Umbilical cord (tissue), 2 donors: Measurements from ENCODE around the gene SYT9. TPM values are rescaled to one million over a fixed set of nuclear protein-coding genes. Genes with fewer than 3 reads are reported as not detected.
"Not testable (repeated sequence)": the region's sequence is repeated elsewhere in the genome, so short reads cannot be mapped to it uniquely, and the experiment has no call there.

ENCODE experiments used
- DNase-seq: peaks from one replicate; pipeline ENCODE4 v3.0.0-alpha.2; 2015; ENCODE audit warnings: low spot score
- total RNA-seq: library from RNA; depleted of rRNA; stranded (reverse); fragments of >200 nt; gene quantifications from one replicate; pipeline ENCODE4 v1.2.3, GENCODE V29; 2014; ENCODE audit warnings: low replicate concordance; ENCODE audit not compliant: insufficient read depth

SYT9 gene
- total RNA-seq, 1 donor from 2014 or later, result 8.7 TPM

DNA sequence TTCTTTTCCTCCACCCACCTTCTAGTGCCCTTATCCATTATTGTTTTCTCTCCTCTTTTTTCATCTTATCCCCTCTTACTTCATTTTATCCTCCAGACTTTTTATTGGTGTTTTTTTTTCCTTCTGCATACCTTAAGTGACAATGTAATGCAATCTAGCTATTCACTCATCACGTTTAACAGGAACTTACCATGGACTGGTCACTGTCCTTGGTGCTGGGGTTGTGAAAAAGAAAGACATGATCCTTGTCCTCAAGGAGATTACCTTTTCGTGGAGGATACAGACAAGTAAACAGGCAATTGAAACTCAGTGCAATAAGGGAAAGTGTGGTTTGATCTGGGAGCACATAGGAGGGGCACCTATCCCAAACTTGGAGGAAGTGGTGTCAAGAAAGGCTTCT is 20.7 kb downstream of the SYT9 start:
- no peak for DNase-seq

DNA sequence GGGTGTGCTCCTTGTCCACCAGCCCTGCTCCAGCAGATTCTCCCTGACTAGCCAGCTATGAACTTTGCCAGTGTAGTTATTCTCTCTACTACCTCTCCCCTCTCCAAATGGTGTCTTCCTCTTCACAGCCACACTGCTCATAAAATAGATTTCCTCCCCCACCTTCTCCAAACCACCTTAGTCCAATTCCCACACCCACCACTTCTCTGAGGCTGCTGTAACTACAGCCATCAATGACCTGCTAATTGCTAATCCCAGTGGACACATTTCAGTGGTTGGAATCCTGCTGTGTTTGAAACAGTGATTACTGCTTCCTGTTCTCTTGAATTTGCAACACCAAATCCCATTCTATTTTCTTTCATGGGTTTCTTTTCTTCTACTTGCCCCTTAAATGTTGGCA is 23.4 kb downstream of the SYT9 start:
- DNase-seq, result no peak

DNA sequence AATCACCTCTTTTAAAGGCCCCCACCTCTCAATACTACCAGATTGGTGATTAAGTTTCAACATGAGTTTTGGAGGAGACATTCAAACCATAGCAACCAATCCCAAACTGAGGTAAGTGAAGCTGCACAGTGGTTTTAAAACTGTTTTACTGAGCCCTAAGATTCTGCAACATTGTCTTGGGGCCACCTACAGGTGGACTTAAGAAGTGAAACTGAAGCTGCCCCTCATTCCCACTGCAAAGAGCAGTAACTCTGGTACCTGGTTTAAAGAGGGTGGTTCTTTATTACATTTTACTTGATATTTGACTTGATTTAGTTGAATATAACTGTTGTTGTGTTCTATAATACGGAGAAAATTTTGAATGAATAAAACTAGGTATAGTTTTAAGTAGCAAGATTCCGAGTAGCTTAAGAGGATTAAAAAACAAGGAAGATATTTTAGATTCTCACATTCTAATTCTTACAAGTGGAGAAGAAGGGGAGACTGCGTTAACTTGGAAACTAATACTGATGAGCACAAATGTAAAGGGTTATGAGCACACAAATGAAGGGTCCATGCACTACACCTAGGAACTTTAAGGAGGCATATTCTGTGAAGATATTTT is 26.7 kb downstream of the SYT9 start:
- peak; percentile 17 for DNase-seq

DNA sequence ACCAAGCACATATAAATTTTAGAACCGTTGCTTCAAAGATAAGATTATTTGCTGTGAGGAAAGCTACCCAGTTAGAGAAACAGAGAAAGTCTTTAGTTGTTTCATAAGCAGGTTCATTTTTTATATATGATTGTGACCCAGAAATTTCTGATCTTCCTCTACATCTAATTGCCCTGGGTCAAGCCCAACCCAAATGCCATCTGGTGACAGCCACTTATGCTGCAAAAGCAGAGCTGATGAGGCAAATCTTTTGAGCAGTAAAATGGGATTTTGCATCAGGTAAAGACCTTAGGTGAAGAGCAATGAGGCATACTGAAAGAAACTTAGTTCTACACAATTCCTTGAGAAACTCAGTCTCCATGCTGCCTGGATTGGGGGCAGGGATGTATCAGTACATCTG is 28.0 kb downstream of the SYT9 start:
- DNase-seq, result no peak

DNA sequence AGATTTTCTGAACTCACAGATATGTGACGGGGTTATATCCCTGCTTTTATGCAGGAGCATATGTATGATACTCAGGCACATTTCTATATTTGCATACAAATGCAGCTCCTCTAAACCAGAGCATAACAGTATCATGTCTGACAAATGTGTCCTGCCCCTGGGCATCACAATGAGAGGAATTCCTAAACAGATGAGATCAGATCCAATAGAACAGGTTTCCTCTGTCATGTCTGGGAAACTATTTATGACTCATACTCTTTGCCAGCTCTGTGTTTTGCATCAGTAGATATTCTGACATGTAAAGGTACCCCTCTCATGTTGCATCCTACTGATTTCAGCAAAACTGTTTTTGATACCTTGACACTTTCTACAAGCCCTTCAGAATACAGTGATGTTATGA is 29.4 kb downstream of the SYT9 start:
- DNase-seq, result peak; percentile 78

DNA sequence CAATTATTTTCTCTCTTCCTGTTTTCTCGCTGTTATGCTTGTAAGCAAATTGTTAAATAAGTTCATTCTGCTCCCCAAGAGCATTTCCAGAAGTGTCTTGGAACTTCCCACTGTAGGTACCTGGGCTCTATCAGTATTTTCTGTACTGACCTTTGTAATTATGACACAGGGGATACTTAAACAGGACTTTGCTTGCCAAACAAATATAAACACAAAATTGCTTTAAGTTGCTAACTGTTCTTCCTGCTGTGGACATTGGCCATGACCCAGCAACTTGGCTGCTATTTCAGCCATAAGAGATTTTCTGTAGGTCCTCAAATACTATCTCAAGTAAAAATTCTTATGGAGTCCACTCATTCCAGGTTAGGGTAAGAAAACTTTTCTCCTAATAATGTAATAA is 30.1 kb downstream of the SYT9 start:
- DNase-seq, result no peak

DNA sequence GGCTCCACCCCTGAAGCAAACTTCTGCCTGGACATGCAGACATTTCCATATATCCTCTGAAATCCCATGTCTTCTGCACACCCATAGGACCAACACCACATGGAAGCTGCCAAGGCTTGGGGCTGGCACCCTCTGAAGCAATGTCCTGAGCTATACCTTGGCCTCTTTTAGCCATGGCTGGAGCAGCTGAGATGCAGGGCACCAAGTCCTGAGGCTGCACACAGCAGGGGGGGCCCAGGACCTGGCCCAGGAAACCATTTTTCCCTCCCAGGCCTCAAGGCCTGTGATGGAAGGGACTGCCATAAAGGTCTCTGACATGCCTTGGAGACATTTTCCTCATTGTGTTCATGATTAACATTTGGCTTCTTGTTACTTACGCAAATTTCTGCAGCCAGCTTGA is 34.5 kb downstream of the SYT9 start:
- DNase-seq, result no peak

DNA sequence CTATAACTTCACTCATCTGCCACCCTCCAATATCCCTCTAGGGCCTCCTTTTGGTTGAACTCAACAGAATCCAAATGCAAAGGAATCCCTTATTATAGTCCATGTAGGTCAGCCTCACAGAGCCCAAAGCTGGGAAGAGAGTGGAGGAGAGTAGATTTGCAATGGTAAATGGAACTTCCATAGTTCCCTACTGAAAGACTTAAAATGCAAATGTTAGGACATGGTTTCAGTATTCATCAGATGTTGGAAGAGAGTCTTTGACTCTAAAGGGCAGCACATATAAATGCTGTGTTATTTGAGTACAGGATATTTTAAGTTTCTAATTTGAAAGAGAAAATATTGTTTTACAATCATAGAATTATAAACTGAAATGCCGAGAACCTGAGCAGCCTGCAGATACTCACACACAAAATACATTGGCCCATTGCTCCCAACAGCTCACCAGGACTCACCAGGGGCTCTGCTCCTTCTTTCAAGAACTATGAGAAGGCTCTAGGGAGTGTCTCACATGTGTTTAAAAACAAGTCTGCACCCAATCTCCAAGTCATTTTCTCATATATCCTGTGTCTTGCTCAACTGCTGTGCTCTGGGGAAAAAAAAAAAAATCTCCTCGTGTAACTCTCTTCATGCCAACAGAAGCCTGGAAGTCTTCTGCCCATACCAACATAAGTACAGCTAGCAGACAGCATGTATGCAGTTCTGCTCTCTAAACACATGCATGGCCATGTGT is 39.6 kb downstream of the SYT9 start:
- peak; percentile 60 for DNase-seq

DNA sequence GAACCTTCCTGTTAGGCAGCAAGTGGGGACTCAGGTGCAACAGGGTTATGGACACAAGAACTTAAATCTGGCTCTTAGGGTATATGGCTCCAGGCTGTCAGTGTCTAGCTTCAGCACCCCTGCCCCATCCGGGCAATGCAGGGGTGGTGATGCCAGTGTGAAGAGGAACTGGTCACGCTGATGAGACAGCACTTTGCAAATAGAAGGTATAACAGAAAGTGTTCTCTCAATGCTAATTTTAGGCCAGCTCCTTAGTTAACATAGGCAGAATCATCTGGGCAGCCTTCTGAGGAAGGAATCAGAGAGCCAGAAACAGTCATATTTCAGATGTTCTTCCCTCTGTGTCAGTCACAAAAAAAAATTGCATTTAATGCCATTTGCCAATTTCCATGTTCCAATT is 41.2 kb downstream of the SYT9 start:
- no peak for DNase-seq

DNA sequence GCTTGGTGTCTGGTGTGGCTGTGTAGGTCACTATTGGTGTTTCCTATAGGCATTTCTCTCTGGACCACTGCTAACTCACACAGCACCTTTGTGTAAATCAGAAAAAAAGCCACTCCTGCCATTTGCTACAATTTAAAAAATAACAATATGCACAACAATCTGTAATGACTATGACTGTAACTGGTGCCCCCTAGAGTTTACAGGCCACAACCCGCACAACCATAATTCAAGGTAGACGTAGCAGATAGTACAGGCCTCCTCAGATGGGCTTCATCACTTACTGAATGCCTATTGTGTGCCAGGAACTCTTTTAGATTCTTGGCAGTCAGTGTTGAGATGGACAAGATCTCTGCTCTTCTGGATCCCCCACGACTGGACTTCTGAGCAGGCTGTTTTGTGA is 47.7 kb downstream of the SYT9 start:
- no peak for DNase-seq

DNA sequence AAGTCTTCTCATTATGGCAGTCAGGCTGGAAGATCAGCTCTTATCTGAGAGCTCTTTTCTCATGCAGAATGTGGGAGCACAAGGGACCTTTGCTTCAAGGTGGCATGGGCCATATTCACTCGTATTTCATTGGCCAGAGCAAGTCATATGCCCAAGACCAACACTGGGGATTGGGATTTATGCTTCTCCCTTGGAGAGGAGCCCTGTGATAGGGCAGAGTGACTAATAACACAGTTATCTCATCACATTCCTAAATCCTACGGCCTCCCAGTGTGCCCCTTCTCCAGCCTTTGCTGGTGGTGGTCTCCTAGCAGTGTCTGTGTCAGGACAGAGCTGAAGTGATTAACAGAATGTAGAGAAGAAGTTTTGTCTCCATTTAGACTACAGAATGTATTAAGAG is 48.6 kb downstream of the SYT9 start:
- DNase-seq, result no peak

DNA sequence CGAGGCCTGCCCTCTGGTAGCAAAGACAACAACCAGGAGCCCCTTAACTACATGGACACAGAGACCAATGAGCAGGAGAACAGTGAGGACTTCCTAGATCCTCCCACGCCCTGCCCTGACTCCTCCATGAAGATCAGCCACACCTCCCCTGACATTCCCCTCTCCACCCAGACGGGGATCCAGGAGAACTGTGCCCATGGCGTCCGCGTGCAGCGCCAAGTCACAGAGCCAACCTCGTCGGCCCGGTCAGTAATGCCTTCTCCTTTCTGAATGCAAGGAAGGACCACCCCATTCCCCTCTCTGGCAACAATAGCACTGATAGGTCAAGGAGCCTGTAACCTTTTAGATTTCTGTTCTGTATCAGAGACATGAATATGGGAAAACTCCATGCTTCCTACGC is 51.4 kb downstream of the SYT9 start:
- no peak for DNase-seq

DNA sequence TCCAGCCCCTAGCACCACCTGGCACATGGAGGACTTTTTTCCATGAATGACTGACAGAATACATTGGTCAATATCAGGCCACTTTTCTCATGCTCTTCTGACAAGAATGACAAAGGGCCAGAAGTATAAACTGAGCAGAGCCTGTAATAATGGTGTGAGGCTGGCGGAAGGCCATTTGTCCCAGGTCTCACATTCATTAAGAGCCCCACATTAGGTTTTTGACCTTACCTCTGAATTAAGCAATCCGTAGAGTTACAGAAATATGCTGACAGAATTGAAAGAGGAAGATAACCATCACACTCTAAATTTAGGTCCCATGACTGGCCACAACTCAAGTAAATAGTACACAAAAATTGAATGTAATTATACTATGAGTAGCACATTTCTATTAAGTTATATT is 55.2 kb downstream of the SYT9 start:
- no peak for DNase-seq

DNA sequence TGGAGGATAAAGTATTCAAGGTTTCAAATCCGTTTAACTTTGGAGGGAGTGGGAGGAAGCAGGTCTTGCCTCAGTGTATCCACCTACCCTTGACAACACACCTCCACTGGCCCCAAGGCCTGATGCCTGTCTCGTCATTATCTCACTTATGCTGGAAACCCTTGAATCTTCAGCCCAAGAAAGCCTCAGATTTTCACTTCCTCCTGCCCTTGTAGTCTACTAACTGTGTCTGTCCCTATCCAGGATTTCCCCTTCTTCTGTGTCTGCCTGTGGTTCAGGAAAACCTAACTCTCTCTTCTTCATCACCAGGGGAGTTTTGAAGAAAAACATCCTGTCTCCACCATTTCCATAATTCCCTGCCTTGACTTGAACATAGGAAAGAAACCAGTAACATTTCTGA is 56.1 kb downstream of the SYT9 start:
- DNase-seq, result no peak

DNA sequence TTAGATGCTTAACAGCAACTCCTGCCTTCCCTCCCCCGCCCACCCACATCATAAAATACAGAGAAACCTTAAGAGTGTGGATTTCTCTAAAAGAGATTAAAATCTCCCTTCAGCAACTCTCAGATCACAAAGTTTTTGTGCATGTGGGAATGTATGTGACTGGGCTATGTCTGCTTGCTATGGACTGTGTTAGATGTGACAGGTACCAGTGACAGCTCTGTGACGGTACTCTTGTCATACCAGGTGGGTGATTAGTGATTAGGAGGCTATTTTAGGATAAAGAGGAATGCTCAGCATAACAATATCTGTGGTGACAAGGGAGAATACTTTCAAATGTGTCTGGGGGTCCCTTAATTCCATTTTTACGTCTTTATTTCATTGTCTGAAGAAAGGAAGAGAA is 60.2 kb downstream of the SYT9 start:
- no peak for DNase-seq

DNA sequence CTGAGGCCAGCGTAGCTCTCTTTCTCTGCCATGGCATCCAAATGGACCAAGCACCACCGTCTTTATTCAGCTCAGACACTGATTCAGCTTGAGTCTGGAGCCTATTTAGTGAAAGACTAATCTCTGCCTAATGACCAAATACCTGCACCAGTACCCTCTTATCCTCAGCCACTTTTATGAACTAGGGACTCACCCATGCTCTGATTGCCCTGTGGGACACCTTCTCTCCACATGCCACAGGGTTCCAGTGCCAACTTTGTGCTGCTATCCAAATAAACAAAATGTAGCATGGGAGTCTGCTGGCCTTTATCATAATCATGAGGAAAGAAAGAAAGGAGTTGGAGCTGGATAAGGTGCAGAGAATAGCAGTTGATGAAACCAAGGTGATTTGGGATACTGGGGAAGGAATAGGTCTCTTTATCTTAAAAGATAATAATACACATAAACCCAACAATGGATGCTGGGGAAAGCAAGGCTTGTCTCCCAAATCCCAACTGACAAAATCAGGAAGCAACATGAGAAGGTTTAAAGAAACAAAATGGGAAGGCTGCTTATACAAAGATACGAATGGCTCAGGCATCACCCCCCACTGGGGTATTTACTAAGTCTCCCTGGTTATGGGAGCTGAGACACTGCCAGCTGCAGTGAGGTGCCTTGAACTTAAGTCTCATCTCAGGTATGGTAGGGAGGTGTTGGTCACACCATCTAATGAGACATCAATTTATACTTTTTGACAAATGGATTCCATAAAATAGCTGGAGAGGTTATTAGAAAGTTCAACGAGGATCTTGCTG is 63.3 kb downstream of the SYT9 start:
- DNase-seq, result no peak

DNA sequence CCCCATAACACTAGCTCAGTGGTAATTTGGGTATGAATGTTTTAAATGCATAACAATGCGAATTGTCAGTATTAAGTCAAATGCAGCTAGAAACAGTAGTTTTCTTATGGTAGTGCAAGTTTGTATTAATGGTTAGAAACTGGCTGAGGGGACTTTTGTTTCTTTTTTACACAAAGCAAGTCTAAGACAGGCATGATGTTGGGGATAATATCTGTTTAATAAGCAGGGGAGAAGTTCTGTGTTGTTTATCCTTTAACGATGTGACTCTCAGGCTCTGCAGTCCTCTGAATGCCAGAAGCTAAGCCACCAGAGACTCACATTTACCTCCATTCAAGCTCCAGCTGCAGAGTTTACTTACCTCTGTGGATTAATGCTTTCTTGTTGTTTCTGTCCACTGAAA is 67.8 kb downstream of the SYT9 start:
- DNase-seq, result no peak

DNA sequence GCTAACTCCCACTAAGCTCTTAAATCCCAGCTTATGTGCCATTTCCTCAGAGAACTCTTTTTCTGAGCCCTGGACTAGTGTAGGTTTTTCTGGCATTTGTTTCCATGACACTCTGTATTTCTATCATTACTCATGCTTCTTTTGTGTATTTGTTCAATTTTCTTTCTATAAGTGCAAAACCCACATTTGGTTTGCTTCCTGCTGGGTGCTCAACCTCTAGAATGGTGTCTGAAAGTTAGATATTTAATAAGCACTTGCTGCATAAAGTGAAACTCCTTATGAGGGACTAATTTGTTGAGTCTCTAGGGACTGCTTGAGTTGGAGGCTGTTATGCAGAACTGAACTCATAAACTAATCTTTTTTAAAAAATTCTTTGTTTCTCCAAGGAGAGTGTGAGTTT is 68.6 kb downstream of the SYT9 start:
- DNase-seq, result no peak

DNA sequence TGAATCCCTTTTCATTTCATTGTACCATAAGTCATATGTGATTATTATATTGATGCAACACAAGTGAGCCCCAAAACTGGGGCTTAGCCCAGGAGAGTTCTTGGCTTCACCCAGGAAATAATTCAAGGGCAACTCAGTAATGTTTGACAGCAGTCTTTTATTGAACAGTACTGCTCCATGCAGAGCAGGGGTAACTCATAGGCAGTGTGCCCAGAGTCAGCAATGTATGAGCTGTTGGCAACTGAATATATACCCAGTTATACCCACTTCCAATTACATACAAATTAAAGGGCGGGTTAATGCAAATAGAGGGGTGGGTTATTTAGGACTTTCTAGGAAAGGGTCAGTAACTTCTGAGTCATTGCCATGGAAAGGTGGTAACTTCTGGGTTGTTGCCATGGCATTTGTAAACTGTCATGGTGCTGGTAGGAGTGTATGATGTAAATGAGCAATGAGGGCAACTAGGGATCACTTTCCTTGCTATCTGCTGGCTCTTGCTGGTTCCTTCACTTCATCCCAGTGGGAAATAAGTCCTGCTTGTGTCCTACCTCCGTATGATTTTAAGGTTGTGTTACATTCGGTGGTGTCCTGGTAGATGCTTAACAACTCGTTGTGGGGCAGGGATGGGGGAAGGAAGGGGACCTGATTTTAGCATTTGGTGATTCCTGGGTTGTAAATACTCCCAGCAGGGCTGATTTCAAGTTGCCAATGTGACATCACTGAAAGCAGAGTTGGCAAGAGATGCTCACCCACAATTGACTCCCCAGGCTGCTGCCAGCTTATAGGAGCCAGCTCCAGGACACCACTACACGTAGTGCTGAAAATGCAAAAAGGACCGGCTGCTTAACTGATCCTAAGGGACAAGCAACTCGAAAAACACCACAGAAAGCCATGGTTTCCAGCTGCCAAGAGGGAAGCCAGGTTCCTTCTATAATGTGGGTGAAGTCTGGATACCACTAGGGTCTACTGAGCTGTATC is 70.1 kb downstream of the SYT9 start:
- DNase-seq, result no peak

DNA sequence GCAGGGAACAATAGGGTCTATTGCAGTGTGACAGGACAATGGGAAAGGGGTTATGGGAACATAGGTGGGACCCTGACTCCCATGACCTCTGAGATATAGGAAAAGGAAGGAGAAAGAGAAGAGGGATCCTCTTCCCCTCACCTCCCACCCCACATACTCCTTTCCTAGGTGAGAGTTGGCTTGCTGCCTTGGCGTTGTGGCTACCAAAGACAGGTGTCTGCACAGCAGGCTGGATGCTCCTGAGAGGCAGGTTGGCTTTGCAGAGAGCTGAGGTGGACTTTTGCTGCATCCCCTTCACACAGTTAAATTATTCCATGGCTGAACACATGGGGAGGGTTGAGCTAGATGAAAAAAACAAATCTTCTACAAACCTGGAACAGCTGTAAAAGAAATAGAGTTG is 80.7 kb downstream of the SYT9 start:
- no peak for DNase-seq

DNA sequence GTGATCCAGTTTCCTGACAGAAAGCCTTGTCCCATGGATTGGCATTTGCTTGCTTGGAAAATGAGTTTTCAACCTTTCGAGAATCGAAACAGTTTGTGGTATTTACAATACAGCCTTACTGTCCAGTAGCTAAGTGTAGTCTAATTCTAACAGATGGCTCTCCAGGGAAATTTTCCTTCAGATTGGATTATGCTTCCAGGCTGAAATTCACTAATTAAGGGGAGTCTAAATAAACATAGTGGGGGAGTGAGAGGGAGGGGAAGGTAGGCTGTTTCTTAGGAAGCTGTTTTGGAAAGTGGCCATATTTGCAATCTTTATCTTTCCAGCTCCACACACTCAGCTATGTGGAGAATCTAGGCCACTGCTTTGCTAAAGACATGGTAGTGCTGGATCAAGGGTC is 81.3 kb downstream of the SYT9 start:
- DNase-seq, result peak; percentile 49

DNA sequence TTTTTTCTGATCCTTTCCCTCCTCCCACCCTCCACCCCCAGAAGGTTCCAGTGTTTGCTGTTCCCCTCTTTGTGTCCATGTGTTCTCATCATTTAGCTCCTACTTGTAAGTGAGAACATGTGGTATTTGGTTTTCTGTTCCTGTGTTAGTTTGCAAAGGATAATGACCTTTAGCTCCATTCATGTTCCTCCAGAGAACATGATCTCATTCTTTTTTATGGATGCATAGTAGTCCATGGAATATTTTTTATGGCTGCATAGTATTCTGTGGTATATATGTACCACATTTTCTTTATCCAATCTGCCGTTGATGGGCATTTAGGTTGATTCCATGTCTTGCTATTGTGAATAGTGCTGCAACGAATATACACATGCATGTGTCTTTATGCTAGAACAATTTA is 83.7 kb downstream of the SYT9 start:
- DNase-seq, result not testable (repeated sequence)
